ENCODE data around the gene OSBPL6.

OSBPL6 gene

GRCh38 chr2:178246696-178247095, 52.4 kb downstream of the OSBPL6 start:
- Histone ChIP-seq H3K27ac (ENCODE audit: low read depth in 2 of 2, low read length in 2 of 2) (no peak overlapping the region), H3K4me3 (ENCODE audit: low read length in 2 of 2) (no peak overlapping the region), H3K9ac (ENCODE audit: low read depth in 1 of 2, low read length in 2 of 2) (no peak overlapping the region), H3K27me3 (ENCODE audit: control insufficient read depth in 2 of 2, insufficient read depth in 2 of 2, low read length in 2 of 2) (no peaks in the 10 kb centered on the region), H3K9me3 (ENCODE audit: control insufficient read depth in 2 of 2, low read length in 2 of 2) (no peaks in the 10 kb centered on the region), H3K36me3 (ENCODE audit: control insufficient read depth in 2 of 2, insufficient read depth in 2 of 2, low read length in 2 of 2) (no peaks in the 10 kb centered on the region), H3K4me1 (ENCODE audit: control insufficient read depth in 2 of 2, insufficient read depth in 2 of 2, low read length in 2 of 2) (no peaks in the 10 kb centered on the region)

GRCh38 chr2:178247250-178247649, 52.9 kb downstream of the OSBPL6 start:
- Histone ChIP-seq H3K9me3 (ENCODE audit: control insufficient read depth in 2 of 2, low read length in 2 of 2) (no peaks in the 10 kb centered on the region), H3K9ac (ENCODE audit: low read depth in 1 of 2, low read length in 2 of 2) (no peak overlapping the region), H3K27ac (ENCODE audit: low read depth in 2 of 2, low read length in 2 of 2) (no peak overlapping the region), H3K27me3 (ENCODE audit: control insufficient read depth in 2 of 2, insufficient read depth in 2 of 2, low read length in 2 of 2) (no peaks in the 10 kb centered on the region), H3K4me1 (ENCODE audit: control insufficient read depth in 2 of 2, insufficient read depth in 2 of 2, low read length in 2 of 2) (no peaks in the 10 kb centered on the region), H3K36me3 (ENCODE audit: control insufficient read depth in 2 of 2, insufficient read depth in 2 of 2, low read length in 2 of 2) (no peaks in the 10 kb centered on the region), H3K4me3 (ENCODE audit: low read length in 2 of 2) (no peak overlapping the region)

DNA sequence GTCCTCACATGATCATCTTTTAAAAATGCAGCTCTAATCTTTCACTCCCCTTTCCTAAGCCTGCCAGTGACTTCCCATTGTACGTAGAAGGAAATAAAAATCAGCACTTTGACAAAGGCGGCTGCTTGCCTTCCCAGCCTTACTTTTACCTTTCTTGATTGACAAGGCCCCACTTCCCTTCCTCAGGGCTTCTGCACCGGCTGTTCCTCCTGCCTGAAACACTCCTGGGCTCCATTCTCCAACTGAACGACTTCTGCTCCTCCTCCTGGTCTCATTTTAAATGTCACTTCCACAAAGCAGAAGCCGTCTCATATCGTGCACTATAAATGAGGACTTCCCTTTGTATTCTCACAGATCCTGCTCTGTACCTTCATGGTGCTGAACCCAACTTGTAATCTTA, 56.1 kb downstream of the OSBPL6 start:
- H3K4me1 ChIP-seq (ENCODE audit: control insufficient read depth in 2 of 2, insufficient read depth in 2 of 2, low read length in 2 of 2) = no peaks in the 10 kb centered on the region
- no peak overlapping the region for H3K4me3 ChIP-seq (ENCODE audit: low read length in 2 of 2)
- H3K9ac ChIP-seq (ENCODE audit: low read depth in 1 of 2, low read length in 2 of 2) = no peak overlapping the region
- no peak overlapping the region for H3K27ac ChIP-seq (ENCODE audit: low read depth in 2 of 2, low read length in 2 of 2)
- no peaks in the 10 kb centered on the region for H3K9me3 ChIP-seq (ENCODE audit: control insufficient read depth in 2 of 2, low read length in 2 of 2)
- no peaks in the 10 kb centered on the region for H3K36me3 ChIP-seq (ENCODE audit: control insufficient read depth in 2 of 2, insufficient read depth in 2 of 2, low read length in 2 of 2)
- H3K27me3 ChIP-seq (ENCODE audit: control insufficient read depth in 2 of 2, insufficient read depth in 2 of 2, low read length in 2 of 2) = no peaks in the 10 kb centered on the region

DNA sequence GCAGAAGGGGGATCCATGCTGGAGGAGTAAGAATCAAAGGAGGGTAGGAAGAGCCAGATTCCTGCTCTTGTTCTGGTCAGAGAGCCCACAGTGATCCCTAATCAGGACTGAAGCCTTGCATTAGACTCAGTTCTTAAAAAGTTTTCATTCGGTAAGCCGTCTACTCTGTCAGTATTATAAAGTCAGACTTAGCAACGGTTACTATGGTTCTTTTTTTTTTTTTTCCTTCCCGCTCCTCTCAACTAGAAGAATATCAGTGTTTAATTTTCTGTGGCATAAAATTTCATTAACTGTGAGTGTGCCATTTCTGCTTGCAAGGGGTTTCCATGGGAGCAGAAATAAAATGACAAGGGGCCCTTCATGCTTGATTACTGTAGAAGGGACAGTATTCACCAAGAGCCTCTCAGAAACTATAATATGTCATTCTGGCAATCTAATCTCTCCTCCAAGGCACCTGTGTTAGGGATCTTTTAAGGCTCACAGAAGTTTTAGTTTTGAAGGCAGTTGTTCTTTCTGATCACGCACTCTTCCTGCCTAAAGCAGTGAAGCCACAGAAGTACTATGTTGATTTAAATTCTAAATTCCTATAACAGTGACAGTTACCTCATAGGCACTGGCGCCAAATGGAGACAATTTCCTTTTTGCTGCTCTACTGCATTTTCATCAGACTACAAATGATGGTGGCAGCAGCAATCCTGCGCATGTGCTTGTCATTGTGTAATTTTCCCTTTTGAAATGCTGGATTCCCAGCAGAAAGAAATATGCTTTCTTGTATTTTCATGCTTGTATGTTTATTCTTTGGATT, 57.0 kb downstream of the OSBPL6 start:
- H3K27ac ChIP-seq (ENCODE audit: low read depth in 2 of 2, low read length in 2 of 2) = no peak overlapping the region
- no peaks in the 10 kb centered on the region for H3K9me3 ChIP-seq (ENCODE audit: control insufficient read depth in 2 of 2, low read length in 2 of 2)
- H3K27me3 ChIP-seq (ENCODE audit: control insufficient read depth in 2 of 2, insufficient read depth in 2 of 2, low read length in 2 of 2) = no peaks in the 10 kb centered on the region
- no peaks in the 10 kb centered on the region for H3K4me1 ChIP-seq (ENCODE audit: control insufficient read depth in 2 of 2, insufficient read depth in 2 of 2, low read length in 2 of 2)
- no peak overlapping the region for H3K9ac ChIP-seq (ENCODE audit: low read depth in 1 of 2, low read length in 2 of 2)
- no peaks in the 10 kb centered on the region for H3K36me3 ChIP-seq (ENCODE audit: control insufficient read depth in 2 of 2, insufficient read depth in 2 of 2, low read length in 2 of 2)
- H3K4me3 ChIP-seq (ENCODE audit: low read length in 2 of 2) = no peak overlapping the region

DNA sequence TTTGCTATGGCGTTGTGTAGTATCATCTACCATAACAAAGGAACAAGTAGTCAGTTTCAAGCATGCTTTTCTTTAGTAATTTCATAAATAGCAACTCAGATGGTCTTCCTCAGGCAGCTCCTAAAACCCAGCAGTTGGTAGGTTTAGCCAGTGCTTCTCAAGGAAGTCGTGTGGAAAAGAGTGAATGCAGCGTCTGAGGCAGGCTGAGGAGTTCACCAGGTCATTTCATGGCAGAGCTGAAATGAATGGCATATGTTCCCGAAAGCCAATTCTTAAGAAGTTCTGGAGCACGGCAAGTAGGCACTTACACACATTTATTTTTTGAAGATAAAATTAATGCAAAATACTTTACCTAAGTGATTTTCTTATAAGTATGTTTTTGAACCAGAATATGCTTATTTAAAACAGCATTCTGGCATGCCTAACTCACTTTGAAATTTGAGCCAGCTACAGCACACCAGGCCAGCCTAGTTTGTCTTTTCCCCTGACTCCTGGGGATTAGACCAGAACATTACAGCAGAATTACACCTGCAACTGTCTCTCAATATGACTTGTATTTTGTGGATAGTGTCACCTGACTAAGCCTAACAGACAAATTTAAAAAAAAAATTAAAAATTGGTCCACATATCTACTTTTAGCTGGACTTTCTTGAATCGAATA, 62.2 kb downstream of the OSBPL6 start:
- Histone ChIP-seq H3K4me1 (ENCODE audit: control insufficient read depth in 2 of 2, insufficient read depth in 2 of 2, low read length in 2 of 2) (no peaks in the 10 kb centered on the region), H3K9ac (ENCODE audit: low read depth in 1 of 2, low read length in 2 of 2) (no peak overlapping the region), H3K27ac (ENCODE audit: low read depth in 2 of 2, low read length in 2 of 2) (no peak overlapping the region), H3K4me3 (ENCODE audit: low read length in 2 of 2) (no peak overlapping the region), H3K27me3 (ENCODE audit: control insufficient read depth in 2 of 2, insufficient read depth in 2 of 2, low read length in 2 of 2) (no peaks in the 10 kb centered on the region), H3K36me3 (ENCODE audit: control insufficient read depth in 2 of 2, insufficient read depth in 2 of 2, low read length in 2 of 2) (no peaks in the 10 kb centered on the region), H3K9me3 (ENCODE audit: control insufficient read depth in 2 of 2, low read length in 2 of 2) (no peaks in the 10 kb centered on the region)

DNA sequence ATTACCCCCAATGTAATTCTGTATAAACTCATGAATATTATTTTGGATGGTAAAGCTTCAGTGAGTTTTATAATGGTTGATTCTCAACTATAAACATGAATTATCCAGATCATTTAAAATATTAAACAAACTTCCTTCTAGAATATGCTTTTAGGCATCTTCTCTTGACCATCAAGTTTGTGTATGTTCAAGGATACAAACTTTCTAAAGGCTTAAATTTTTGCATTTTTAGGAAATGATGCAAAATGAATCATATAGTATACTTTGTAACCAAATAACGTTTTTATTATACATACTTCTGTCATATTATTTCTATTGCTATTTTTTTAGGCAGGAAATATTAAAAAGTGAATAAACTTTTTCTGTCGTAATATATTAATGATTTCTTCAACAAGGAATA, 62.8 kb downstream of the OSBPL6 start:
- no peaks in the 10 kb centered on the region for H3K27me3 ChIP-seq (ENCODE audit: control insufficient read depth in 2 of 2, insufficient read depth in 2 of 2, low read length in 2 of 2)
- no peak overlapping the region for H3K4me3 ChIP-seq (ENCODE audit: low read length in 2 of 2)
- H3K9ac ChIP-seq (ENCODE audit: low read depth in 1 of 2, low read length in 2 of 2) = no peak overlapping the region
- no peaks in the 10 kb centered on the region for H3K9me3 ChIP-seq (ENCODE audit: control insufficient read depth in 2 of 2, low read length in 2 of 2)
- H3K4me1 ChIP-seq (ENCODE audit: control insufficient read depth in 2 of 2, insufficient read depth in 2 of 2, low read length in 2 of 2) = no peaks in the 10 kb centered on the region
- no peak overlapping the region for H3K27ac ChIP-seq (ENCODE audit: low read depth in 2 of 2, low read length in 2 of 2)
- H3K36me3 ChIP-seq (ENCODE audit: control insufficient read depth in 2 of 2, insufficient read depth in 2 of 2, low read length in 2 of 2) = no peaks in the 10 kb centered on the region

DNA sequence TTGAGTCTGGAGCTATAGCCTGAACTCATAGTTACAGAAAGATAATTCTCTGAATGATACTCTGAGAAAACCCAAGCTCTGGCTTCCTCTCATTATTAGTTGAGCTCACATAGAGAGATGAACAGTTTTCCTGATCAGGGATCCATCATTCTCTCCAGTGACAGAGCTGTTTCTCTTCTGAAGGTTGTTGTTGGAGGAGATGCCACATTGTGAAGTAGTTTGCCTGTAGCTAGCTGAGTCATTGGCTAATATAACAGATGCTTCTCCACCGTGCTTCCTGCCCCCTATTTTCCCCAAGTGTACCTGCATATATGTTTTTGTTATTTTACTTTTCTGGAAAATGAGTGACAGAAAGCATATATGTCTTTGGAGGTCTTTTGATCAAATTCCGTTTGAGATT, 64.6 kb downstream of the OSBPL6 start:
- Histone ChIP-seq H3K4me1 (ENCODE audit: control insufficient read depth in 2 of 2, insufficient read depth in 2 of 2, low read length in 2 of 2) (no peaks in the 10 kb centered on the region), H3K9ac (ENCODE audit: low read depth in 1 of 2, low read length in 2 of 2) (no peak overlapping the region), H3K4me3 (ENCODE audit: low read length in 2 of 2) (no peak overlapping the region), H3K27me3 (ENCODE audit: control insufficient read depth in 2 of 2, insufficient read depth in 2 of 2, low read length in 2 of 2) (no peaks in the 10 kb centered on the region), H3K27ac (ENCODE audit: low read depth in 2 of 2, low read length in 2 of 2) (no peak overlapping the region), H3K9me3 (ENCODE audit: control insufficient read depth in 2 of 2, low read length in 2 of 2) (no peaks in the 10 kb centered on the region), H3K36me3 (ENCODE audit: control insufficient read depth in 2 of 2, insufficient read depth in 2 of 2, low read length in 2 of 2) (no peaks in the 10 kb centered on the region)

DNA sequence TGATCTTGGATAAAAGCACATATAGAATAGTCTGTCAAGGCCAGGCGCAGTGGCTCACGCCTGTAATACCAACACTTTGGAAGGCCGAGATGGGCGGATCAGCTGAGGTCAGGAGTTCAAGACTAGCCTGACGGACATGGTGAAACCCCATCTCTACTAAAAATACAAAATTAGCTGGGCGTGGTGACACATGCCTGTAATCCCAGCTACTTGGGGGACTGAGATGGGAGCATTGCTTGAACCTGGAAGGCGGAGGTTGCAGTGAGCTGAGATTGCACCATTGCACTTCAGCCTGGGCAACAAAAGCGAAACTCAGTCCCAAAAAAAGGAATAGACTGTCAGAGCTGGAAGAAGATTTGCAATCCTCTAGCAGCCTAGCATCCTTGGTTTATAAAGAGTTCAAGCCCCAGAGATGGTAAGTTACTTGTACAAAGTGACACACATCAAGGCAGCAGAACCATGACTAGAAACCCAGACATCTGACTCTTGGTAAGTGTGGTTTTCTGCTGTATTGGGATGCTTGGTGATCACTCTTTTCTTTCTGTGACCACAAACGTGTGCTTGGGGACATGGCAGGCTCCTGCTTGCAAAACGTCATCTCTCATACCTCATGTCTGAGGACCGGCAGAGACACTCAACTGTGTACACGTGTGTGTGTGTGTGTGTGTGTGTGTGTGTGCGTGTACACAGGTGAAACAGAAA, 69.0 kb downstream of the OSBPL6 start:
- H3K27me3 ChIP-seq (ENCODE audit: control insufficient read depth in 2 of 2, insufficient read depth in 2 of 2, low read length in 2 of 2) = no peaks in the 10 kb centered on the region
- no peaks in the 10 kb centered on the region for H3K9me3 ChIP-seq (ENCODE audit: control insufficient read depth in 2 of 2, low read length in 2 of 2)
- H3K4me1 ChIP-seq (ENCODE audit: control insufficient read depth in 2 of 2, insufficient read depth in 2 of 2, low read length in 2 of 2) = no peaks in the 10 kb centered on the region
- no peak overlapping the region for H3K27ac ChIP-seq (ENCODE audit: low read depth in 2 of 2, low read length in 2 of 2)
- no peak overlapping the region for H3K9ac ChIP-seq (ENCODE audit: low read depth in 1 of 2, low read length in 2 of 2)
- no peaks in the 10 kb centered on the region for H3K36me3 ChIP-seq (ENCODE audit: control insufficient read depth in 2 of 2, insufficient read depth in 2 of 2, low read length in 2 of 2)
- no peak overlapping the region for H3K4me3 ChIP-seq (ENCODE audit: low read length in 2 of 2)

GRCh38 chr2:178264211-178264610, 69.9 kb downstream of the OSBPL6 start:
- Histone ChIP-seq H3K4me1 (ENCODE audit: control insufficient read depth in 2 of 2, insufficient read depth in 2 of 2, low read length in 2 of 2) (no peaks in the 10 kb centered on the region), H3K27ac (ENCODE audit: low read depth in 2 of 2, low read length in 2 of 2) (no peak overlapping the region), H3K9me3 (ENCODE audit: control insufficient read depth in 2 of 2, low read length in 2 of 2) (no peaks in the 10 kb centered on the region), H3K27me3 (ENCODE audit: control insufficient read depth in 2 of 2, insufficient read depth in 2 of 2, low read length in 2 of 2) (no peaks in the 10 kb centered on the region), H3K9ac (ENCODE audit: low read depth in 1 of 2, low read length in 2 of 2) (no peak overlapping the region), H3K36me3 (ENCODE audit: control insufficient read depth in 2 of 2, insufficient read depth in 2 of 2, low read length in 2 of 2) (no peaks in the 10 kb centered on the region), H3K4me3 (ENCODE audit: low read length in 2 of 2) (no peak overlapping the region)

DNA sequence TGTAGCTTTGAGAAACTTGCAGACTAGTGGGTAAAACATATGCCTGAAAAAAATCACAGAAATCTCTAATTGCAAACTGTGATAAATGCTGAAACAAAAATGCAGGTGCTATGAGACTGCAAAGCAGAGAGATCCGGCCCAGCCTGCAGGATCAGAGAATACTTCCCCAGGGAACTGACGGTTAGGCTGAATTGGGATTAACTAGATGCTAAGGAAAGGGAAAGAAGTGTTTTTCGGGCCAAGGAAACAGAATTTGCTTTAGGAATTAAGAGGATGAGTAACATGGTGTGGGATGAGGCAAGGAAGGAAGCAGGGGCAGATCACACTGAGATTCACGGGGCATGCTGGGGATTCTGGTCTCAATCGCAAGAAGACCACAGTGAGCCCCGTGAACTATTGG, 71.5 kb downstream of the OSBPL6 start:
- no peak overlapping the region for H3K9ac ChIP-seq (ENCODE audit: low read depth in 1 of 2, low read length in 2 of 2)
- no peaks in the 10 kb centered on the region for H3K27me3 ChIP-seq (ENCODE audit: control insufficient read depth in 2 of 2, insufficient read depth in 2 of 2, low read length in 2 of 2)
- no peaks in the 10 kb centered on the region for H3K4me1 ChIP-seq (ENCODE audit: control insufficient read depth in 2 of 2, insufficient read depth in 2 of 2, low read length in 2 of 2)
- H3K4me3 ChIP-seq (ENCODE audit: low read length in 2 of 2) = no peak overlapping the region
- no peak overlapping the region for H3K27ac ChIP-seq (ENCODE audit: low read depth in 2 of 2, low read length in 2 of 2)
- no peaks in the 10 kb centered on the region for H3K36me3 ChIP-seq (ENCODE audit: control insufficient read depth in 2 of 2, insufficient read depth in 2 of 2, low read length in 2 of 2)
- no peaks in the 10 kb centered on the region for H3K9me3 ChIP-seq (ENCODE audit: control insufficient read depth in 2 of 2, low read length in 2 of 2)

All from mucosa of rectum (tissue), 2 donors.